ENCODE measurements around the gene SGCD. TPM values are rescaled to one million over a fixed set of nuclear protein-coding genes. Genes with fewer than 3 reads are reported as not detected.

The SGCD gene
- total and polyA plus RNA-seq, 4 experiments from 2014 or later = not detected

GRCh38 chr5:156735477-156735876 is 408.5 kb downstream of the SGCD start:
- no peaks in the 10 kb centered on the region for H3K4me1 ChIP-seq (ENCODE audit: insufficient read depth, low read length)
- H3K4me3 ChIP-seq (ENCODE audit: low read length in 2 of 2) = no peak overlapping the region
- Mint-ChIP-seq H3K27ac (no peak overlapping the region), H3K9me3 (no peaks in the 10 kb centered on the region), H3K4me3 (no peak overlapping the region), H3K36me3 (no peaks in the 10 kb centered on the region), H3K27me3 (peaks cover 11 to 26% of the 10 kb centered on the region in 2 donors), H3K4me1 (no peaks in the 10 kb centered on the region)
- POLR2A ChIA-PET (ENCODE audit: partially characterized antibody) = no interaction called here
- intact Hi-C loops (cut with micrococcal nuclease) = no loop called here
- no peak overlapping the region for H3K27ac ChIP-seq (ENCODE audit: low read depth, low read length)
- no peak for DNase-seq
- H3K27me3 ChIP-seq (ENCODE audit: insufficient read depth, low read length) = no peaks in the 10 kb centered on the region
- CTCF ChIA-PET (ENCODE audit: partially characterized antibody) = no interaction called here
- no peaks in the 10 kb centered on the region for H3K9me3 ChIP-seq (ENCODE audit: control insufficient read depth in 1 of 2, low read length in 2 of 2)
- no peaks in the 10 kb centered on the region for H3K36me3 ChIP-seq (ENCODE audit: insufficient read depth, low read length)

- Histone ChIP-seq H3K27ac (ENCODE audit: low read depth, low read length) (no peak overlapping the region), H3K4me3 (ENCODE audit: low read length in 2 of 2) (no peak overlapping the region), H3K36me3 (ENCODE audit: insufficient read depth, low read length) (no peaks in the 10 kb centered on the region), H3K9me3 (ENCODE audit: control insufficient read depth in 1 of 2, low read length in 2 of 2) (no peaks in the 10 kb centered on the region), H3K4me1 (ENCODE audit: insufficient read depth, low read length) (no peaks in the 10 kb centered on the region), H3K27me3 (ENCODE audit: insufficient read depth, low read length) (no peaks in the 10 kb centered on the region)
- peaks cover 0 to 8% (median 2%) of the 10 kb centered on the region in 8 donors for H3K9me3 Mint-ChIP-seq
- DNase-seq = no peak
- no peak overlapping the region for H3K4me3 Mint-ChIP-seq
- ChIA-PET CTCF (ENCODE audit: partially characterized antibody) (no interaction called here), POLR2A (ENCODE audit: partially characterized antibody) (no interaction called here)
- H3K27me3 Mint-ChIP-seq = peaks cover 14 to 18% of the 10 kb centered on the region in 2 donors
- no peaks in the 10 kb centered on the region for H3K36me3 Mint-ChIP-seq
- no peak overlapping the region for H3K27ac Mint-ChIP-seq
- intact Hi-C loops (cut with micrococcal nuclease) = no loop called here
- H3K4me1 Mint-ChIP-seq = no peaks in the 10 kb centered on the region
Observed at GRCh38 chr5:156741516-156741915, 414.6 kb downstream of the SGCD start.

- no peaks in the 10 kb centered on the region for H3K9me3 Mint-ChIP-seq
- intact Hi-C loops (cut with micrococcal nuclease) = no loop called here
- Histone ChIP-seq H3K36me3 (ENCODE audit: insufficient read depth, low read length) (no peaks in the 10 kb centered on the region), H3K27me3 (ENCODE audit: insufficient read depth, low read length) (no peaks in the 10 kb centered on the region), H3K4me1 (ENCODE audit: insufficient read depth, low read length) (no peaks in the 10 kb centered on the region), H3K27ac (ENCODE audit: low read depth, low read length) (no peak overlapping the region), H3K9me3 (ENCODE audit: control insufficient read depth in 1 of 2, low read length in 2 of 2) (no peaks in the 10 kb centered on the region), H3K4me3 (ENCODE audit: low read length in 2 of 2) (no peak overlapping the region)
- peaks cover 0 to 1% of the 10 kb centered on the region in 2 donors for H3K27me3 Mint-ChIP-seq
- no peak for DNase-seq
- peaks cover 0 to 6% (median 4%) of the 10 kb centered on the region in 4 donors for H3K4me1 Mint-ChIP-seq
- CTCF ChIA-PET (ENCODE audit: partially characterized antibody) = interaction anchor here (1.0 kb wide), 1 partner anchor 12 kb away, joined by 5 read pairs; no protein-coding TSS in a partner anchor
- H3K4me3 Mint-ChIP-seq = no peak overlapping the region
- H3K36me3 Mint-ChIP-seq = no peaks in the 10 kb centered on the region
- H3K27ac Mint-ChIP-seq = peak overlapping the region in 1 of 7 donors; percentile 47
- POLR2A ChIA-PET (ENCODE audit: partially characterized antibody) = no interaction called here
Observed at GRCh38 chr5:156753846-156754245, 426.9 kb downstream of the SGCD start.

GRCh38 chr5:156755421-156756087 is 428.6 kb downstream of the SGCD start:
- intact Hi-C loops (cut with micrococcal nuclease) = no loop called here
- no peaks in the 10 kb centered on the region for H3K36me3 Mint-ChIP-seq
- H3K27ac ChIP-seq (ENCODE audit: low read depth, low read length) = no peak overlapping the region

GRCh38 chr5:156758011-156758791 is 431.2 kb downstream of the SGCD start:
- Histone ChIP-seq H3K4me1 (ENCODE audit: insufficient read depth, low read length) (no peaks in the 10 kb centered on the region), H3K27me3 (ENCODE audit: insufficient read depth, low read length) (no peaks in the 10 kb centered on the region), H3K4me3 (ENCODE audit: low read length in 2 of 2) (no peak overlapping the region), H3K36me3 (ENCODE audit: insufficient read depth, low read length) (no peaks in the 10 kb centered on the region), H3K27ac (ENCODE audit: low read depth, low read length) (no peak overlapping the region), H3K9me3 (ENCODE audit: control insufficient read depth in 1 of 2, low read length in 2 of 2) (no peaks in the 10 kb centered on the region)
- Mint-ChIP-seq H3K4me1 (peaks cover 0 to 5% (median 3%) of the 10 kb centered on the region in 4 donors), H3K4me3 (no peak overlapping the region), H3K36me3 (no peaks in the 10 kb centered on the region), H3K27me3 (peaks cover 0 to 3% of the 10 kb centered on the region in 2 donors), H3K9me3 (no peaks in the 10 kb centered on the region), H3K27ac (no peak overlapping the region)
- POLR2A ChIA-PET (ENCODE audit: partially characterized antibody) = no interaction called here
- intact Hi-C loops (cut with micrococcal nuclease) = no loop called here
- DNase-seq = no peak
- CTCF ChIA-PET (ENCODE audit: partially characterized antibody) = no interaction called here

More at GRCh38 chr5:156755421-156756087, 428.6 kb downstream of the SGCD start:
- Mint-ChIP-seq H3K9me3 (no peaks in the 10 kb centered on the region), H3K4me3 (no peak overlapping the region), H3K27ac (no peak overlapping the region), H3K27me3 (peaks cover 0 to 2% of the 10 kb centered on the region in 2 donors), H3K4me1 (peaks cover 0 to 6% (median 4%) of the 10 kb centered on the region in 4 donors)
- Histone ChIP-seq H3K36me3 (ENCODE audit: insufficient read depth, low read length) (no peaks in the 10 kb centered on the region), H3K27me3 (ENCODE audit: insufficient read depth, low read length) (no peaks in the 10 kb centered on the region), H3K4me1 (ENCODE audit: insufficient read depth, low read length) (no peaks in the 10 kb centered on the region), H3K4me3 (ENCODE audit: low read length in 2 of 2) (no peak overlapping the region), H3K9me3 (ENCODE audit: control insufficient read depth in 1 of 2, low read length in 2 of 2) (no peaks in the 10 kb centered on the region)
- DNase-seq = no peak
- ChIA-PET CTCF (ENCODE audit: partially characterized antibody) (no interaction called here), POLR2A (ENCODE audit: partially characterized antibody) (no interaction called here)

GRCh38 chr5:156759156-156759555 is 432.2 kb downstream of the SGCD start:
- ChIA-PET POLR2A (ENCODE audit: partially characterized antibody) (no interaction called here), CTCF (ENCODE audit: partially characterized antibody) (no interaction called here)
- H3K27me3 ChIP-seq (ENCODE audit: insufficient read depth, low read length) = no peaks in the 10 kb centered on the region
- no peak overlapping the region for H3K4me3 Mint-ChIP-seq
- H3K4me1 ChIP-seq (ENCODE audit: insufficient read depth, low read length) = no peaks in the 10 kb centered on the region
- H3K27me3 Mint-ChIP-seq = peaks cover under 1 to 3% of the 10 kb centered on the region in 2 donors
- H3K9me3 Mint-ChIP-seq = no peaks in the 10 kb centered on the region
- no peaks in the 10 kb centered on the region for H3K36me3 Mint-ChIP-seq
- no peaks in the 10 kb centered on the region for H3K9me3 ChIP-seq (ENCODE audit: control insufficient read depth in 1 of 2, low read length in 2 of 2)
- no peak overlapping the region for H3K27ac Mint-ChIP-seq
- no peak for DNase-seq
- H3K4me1 Mint-ChIP-seq = peaks cover 0 to 1% (median 0%) of the 10 kb centered on the region in 4 donors
- intact Hi-C loops (cut with micrococcal nuclease) = no loop called here
- no peaks in the 10 kb centered on the region for H3K36me3 ChIP-seq (ENCODE audit: insufficient read depth, low read length)
- H3K4me3 ChIP-seq (ENCODE audit: low read length in 2 of 2) = no peak overlapping the region
- no peak overlapping the region for H3K27ac ChIP-seq (ENCODE audit: low read depth, low read length)

- Mint-ChIP-seq H3K27ac (no peak overlapping the region), H3K4me3 (no peak overlapping the region), H3K27me3 (peaks cover 6 to 8% of the 10 kb centered on the region in 2 donors), H3K9me3 (no peaks in the 10 kb centered on the region), H3K36me3 (no peaks in the 10 kb centered on the region), H3K4me1 (no peaks in the 10 kb centered on the region)
- Histone ChIP-seq H3K4me1 (ENCODE audit: insufficient read depth, low read length) (no peaks in the 10 kb centered on the region), H3K27me3 (ENCODE audit: insufficient read depth, low read length) (no peaks in the 10 kb centered on the region), H3K27ac (ENCODE audit: low read depth, low read length) (no peak overlapping the region), H3K9me3 (ENCODE audit: control insufficient read depth in 1 of 2, low read length in 2 of 2) (no peaks in the 10 kb centered on the region), H3K4me3 (ENCODE audit: low read length in 2 of 2) (no peak overlapping the region), H3K36me3 (ENCODE audit: insufficient read depth, low read length) (no peaks in the 10 kb centered on the region)
- POLR2A ChIA-PET (ENCODE audit: partially characterized antibody) = no interaction called here
- intact Hi-C loops (cut with micrococcal nuclease) = no loop called here
- no peak for DNase-seq
- CTCF ChIA-PET (ENCODE audit: partially characterized antibody) = no interaction called here
Observed at GRCh38 chr5:156762771-156763170, 435.8 kb downstream of the SGCD start.

Data from CD4-positive, alpha-beta memory T cell (primary cell).